HG02588 (cell line): ENCODE measurements around the gene EGFLAM.
"Not testable (repeated sequence)": the region's sequence is repeated elsewhere in the genome, so short reads cannot be mapped to it uniquely, and the experiment has no call there.

Experiments
- ATAC-seq: cut with Tn5 transposase; IDR thresholded peaks from one replicate; pipeline ENCODE4 v1.9.1; 2021; ENCODE audit warnings: mild to moderate bottlenecking, moderate library complexity; ENCODE audit not compliant: unreplicated experiment

The EGFLAM gene

DNA sequence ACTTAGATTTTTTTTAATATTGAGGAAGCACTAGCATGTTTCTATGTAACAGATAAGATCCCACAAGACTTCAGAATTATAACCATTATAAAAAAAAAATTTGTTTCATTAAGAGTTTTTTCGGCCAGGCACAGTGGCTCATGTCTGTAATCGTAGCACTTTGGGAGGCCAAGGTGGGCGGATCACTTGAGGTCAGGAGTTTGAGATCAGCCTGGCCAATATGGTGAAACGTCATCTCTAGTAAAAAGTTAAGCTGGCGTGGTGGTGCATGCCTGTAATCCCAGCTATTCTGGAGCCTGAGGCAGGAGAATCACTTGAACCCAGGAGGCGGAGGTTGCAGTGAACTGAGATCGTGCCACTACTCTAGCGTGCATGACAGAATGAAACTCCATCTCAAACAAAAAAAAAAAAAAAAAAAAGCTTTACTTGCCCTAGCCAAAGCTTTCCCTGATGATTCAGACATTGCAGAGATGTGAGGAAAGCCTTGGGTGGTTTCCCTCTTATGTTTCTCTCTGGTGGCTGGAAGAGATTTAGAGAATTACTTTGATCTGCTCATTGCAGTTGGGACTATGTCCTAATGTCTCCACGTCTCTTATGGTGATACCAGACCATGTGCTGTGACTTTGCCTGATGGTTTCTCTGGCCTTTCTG lies 65.4 kb downstream of the EGFLAM start:
- no peak for ATAC-seq

DNA sequence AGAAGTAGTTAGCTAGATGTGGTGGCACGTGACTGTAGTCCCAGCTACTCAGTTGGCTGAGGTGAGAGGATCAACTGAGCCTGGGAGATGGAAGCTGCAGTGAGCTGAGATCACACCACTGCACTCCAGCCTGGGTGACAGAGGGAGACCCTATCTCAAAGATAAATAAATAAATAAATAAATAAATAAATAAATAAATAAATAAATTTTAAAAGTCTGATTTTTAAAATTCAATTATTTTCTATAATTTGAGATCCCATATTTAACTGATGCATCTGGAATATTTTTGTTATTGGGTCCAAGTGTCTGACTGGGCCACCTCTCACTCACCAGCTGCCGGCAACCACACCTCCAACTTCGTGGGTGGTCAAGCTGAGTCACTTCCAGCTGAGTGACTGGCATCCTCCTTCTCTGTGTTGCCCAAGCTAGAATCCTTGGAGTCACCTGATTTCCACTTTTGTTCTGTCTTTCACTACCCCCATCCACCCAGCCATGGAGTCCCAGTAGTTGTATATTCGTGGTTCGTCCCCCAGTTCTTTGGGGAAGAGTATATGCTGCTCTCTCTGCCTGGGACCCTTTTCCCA lies 70.9 kb downstream of the EGFLAM start:
- no peak for ATAC-seq

DNA sequence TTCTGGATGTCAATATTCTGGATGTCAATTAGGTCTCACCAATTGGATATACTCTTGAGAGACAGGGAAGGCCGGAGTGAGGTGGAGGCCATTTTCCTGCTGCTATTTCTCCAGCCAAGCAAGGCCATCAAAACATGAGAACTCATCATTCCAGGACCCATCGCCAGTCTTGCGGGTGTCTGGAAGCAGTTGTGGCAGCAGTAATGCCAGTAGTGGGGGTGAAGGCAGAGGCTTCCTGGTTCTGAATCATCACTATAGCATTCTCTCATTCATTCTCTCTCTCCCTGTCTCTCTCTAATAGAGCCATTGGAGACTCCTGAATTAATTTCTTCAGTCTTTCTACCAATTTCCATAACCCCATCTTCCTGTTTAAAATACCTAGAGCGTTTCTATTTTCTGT lies 71.8 kb downstream of the EGFLAM start:
- ATAC-seq = no peak

DNA sequence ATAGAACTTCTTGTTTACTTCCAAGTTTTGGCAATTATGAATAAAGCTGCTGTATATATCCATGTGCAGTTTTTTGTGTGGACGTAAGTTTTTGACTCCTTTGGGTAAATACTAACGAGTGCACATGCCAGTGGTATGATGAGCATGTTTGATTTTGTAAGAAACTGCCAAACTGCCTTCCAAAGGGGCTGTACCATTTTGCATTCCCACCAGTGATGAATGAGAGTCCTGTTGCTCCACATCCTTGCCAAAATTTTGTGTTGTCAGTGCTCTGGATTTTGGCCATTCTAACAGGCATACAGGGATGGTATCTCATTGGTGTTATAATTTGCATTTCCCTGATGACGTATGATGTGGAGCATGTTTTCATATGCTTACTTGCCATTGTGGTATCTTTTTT lies 73.5 kb downstream of the EGFLAM start:
- ATAC-seq = no peak

DNA sequence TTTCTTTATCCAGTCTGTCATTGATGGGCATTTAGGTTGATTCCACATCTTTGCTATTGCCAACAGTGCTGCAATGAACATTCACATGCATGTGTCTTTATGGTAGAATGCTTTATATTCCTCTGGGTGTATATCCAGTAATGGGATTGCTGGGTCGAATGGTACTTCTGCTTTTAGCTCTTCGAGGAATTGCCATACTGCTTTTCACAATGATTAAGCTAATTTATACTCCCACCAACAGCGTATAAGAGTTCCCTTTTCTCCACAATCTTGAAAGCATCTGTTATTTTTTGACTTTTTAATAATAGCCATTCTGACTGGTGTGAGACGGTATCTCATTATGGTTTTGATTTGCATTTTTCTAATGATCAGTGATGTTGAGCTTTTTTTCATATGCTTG lies 74.8 kb downstream of the EGFLAM start:
- ATAC-seq = not testable (repeated sequence)

DNA sequence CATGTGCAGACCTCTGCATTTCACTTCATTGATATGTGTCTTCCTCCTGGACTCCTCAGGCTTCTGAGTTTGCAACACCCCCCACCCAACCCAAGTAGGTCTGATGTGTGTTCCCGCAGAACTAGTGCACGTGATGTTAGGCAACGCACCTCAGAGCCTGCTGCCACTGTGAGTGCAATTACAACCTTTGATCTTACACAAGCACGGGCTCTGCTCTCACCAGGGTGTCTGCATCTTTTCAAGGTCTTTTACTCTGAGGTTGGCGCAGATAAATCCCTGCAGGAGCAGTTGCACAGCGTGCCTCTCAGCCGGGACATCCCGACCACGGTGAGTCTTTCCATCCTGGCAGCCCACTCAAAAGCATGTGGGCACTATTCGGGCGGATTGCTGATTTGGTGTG lies 80.1 kb downstream of the EGFLAM start:
- no peak for ATAC-seq

DNA sequence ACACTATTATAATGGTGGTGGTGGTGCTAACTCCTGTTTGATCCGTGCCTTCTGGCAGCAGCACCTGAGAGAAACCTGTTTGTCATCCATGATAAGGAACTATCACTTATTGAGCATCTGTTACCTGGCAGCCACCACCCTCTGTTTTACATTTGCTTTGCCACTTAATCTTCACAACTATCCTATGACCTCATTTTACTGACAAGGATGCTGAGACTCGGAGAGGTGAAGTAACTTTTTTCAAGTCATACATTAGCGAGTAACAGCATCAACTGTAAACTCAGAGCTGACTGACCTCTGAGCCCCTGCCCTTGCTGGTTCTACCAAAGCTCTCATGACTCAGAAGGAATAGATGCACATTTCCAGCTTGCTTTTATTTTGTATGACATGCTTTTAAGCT lies 81.1 kb downstream of the EGFLAM start:
- no peak for ATAC-seq

DNA sequence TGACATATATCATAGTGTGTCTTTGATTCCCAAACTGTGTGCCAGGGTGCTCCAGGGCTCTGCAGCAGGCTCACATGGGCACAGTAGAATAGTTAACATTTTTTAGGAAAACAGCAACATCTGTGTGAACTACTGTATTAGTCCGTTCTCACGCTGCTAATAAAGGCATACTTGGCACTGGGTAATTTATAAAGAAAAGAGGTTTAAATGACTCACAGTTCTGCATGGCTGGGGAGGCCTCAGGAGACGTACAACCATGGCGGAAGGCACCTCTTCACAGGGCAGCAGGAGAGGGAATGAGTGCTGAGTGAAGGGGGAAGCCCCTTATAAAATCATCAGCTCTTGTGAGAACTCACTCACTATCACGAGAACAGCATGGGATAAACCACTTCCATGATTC lies 82.7 kb downstream of the EGFLAM start:
- ATAC-seq = no peak

DNA sequence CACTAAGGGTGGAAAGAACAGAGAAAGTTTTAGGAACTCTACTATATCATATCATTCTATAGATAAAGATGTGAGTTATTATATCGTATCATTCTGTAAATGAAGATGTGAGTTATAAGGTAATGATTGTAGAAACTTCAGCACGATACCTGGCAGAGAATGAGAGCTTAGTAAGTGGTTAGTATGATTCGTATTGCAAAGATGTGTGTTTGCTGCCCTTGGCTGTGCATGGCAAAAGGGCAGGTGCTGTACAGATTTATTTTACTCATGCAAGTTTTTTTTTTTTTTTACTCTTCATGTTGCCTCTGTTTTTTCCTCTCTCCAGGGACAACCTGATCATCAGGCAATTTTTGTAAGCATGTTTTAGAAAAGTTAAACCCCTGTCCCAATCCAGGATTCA lies 83.3 kb downstream of the EGFLAM start:
- no peak for ATAC-seq

DNA sequence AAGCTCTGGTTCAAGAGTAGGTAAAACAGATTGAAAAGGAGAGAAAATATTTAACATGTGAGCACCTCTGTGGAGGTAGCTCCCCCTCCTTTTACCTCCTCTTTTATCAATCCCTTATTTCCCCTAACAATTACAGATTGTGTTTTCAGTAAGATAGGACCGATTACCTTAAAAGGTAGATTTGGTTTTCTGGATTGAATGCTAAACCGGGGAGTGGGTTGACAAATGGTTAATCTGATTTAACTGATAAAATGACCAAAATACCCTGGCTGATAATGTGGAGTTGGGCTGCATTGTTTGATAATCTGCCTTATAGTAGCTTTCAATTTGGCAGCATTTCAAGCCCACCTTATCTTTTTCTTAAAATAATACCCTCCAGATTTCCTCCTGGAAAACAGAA lies 83.9 kb downstream of the EGFLAM start:
- ATAC-seq = no peak

DNA sequence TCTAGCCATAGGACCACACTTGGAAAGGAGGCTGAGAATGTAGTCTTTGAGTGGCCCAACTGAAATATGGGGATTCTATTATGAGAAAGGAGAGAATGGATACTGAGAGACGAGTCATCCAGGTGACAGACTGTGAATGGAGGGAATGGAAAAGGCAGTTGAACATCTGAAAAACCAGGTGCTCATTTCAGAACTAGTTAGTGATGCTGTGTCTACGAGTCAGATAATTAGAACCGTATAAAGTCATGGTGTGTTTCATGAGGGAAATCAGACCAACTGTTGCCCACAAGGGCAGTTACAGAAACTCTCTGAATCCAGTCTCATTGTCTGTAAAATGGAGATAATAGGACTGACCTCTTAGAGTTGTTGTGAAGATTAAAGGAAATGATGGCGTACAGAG lies 86.5 kb downstream of the EGFLAM start:
- ATAC-seq = no peak

DNA sequence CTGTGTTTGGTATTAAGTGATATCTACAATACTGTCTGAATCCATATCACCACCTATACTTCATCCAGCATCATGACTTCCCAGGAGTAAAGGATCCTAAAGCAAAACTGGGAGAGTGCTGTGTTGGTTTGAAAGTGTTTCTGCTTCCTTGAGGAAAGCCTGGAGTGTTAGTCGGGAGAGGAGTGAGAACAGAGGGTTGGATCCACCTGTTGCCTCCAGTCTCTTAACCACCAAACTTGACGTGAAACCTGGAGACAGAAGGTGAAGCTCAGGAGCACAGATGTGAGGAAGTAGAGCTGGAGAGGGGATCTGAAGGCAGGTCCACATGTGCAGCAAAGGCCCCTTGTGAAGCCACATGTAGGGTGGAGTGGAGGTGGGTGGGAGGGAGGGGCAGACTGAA lies 88.2 kb downstream of the EGFLAM start:
- ATAC-seq = no peak

DNA sequence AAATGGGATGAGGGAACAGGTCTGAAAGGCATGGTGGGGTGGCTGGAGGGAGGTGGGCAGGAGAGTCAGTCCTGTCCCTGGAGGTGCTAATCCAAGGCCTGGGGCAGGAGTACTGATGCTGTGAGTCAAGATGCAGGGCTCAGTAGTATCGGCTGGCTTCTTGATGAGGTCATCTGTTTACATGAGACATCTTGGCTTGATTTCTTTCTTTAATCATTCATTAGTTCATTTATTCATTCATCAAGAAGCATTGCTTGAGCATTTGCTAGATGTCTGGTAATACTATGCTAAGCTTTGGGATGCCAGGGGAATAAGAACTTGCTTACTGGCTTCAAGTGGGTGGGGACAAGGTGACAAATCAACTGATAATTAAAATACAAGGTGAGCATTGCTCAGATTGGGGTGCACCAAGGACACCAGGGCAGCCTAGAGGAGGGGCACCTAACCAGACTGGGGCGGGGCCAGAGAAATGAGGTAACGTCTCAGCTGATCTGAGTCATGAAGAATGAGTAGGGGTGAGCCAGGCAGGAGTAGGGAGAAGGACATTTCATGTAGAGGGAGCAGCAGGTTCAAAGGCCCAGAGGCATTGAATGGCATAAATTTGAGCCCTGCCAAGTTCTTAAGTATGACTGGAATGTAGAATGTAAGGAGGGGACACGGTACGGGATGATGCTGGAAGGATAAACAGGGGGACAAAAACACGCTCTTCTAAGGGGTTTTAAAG lies 88.8 kb downstream of the EGFLAM start:
- ATAC-seq = no peak

DNA sequence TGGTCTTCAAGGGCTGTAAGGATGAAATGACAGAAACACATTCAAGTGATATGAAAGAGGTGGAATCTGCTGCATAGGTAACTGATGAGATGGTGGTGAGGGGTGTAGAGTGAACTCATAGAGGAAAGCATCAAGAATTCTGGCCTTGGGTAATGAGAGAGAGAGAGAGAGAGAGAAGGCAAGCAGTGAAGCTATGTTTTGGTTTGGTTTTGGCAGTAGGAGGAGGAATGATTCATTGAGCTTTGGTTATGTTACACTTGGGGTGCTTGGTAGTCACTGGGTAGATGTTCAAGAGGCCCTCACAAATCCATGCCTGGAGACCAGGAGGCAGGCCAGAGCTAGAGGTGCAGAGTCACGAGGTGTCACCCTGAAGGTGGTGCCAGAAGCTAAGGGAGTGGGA lies 89.5 kb downstream of the EGFLAM start:
- ATAC-seq = no peak

DNA sequence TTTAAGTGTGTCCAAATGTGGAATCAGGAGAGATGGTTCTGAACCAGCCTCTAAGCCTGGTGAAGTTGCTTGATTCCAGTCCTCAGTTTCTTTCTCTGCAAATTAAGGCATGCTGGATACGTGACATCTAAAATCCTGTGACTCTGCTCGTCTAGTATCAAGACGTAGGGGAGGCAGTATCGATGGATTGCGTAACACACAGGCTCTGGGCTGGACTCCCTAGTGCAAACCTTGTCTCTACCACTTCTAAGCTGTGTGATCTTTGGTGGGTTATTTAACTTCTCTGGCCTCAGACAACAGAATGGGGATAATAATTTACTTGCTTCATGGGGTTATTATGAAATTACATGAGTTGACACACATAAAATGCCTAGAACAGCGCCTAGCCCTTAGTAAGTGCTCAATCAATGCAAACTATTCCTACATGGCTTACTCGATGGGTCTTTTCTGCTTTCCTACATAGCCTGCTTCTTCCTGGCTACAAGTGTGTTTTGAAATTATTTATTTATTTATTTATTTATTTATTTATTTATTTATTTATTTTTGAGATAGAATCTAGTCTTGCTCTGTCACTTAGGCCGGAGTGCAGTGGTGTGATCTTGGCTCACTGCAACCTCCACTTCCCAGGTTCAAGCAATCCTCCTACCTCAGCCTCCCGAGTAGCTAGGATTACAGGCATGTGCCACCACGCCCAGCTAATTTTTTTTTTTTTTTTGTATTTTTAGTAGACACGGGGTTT lies 102.1 kb downstream of the EGFLAM start:
- ATAC-seq = no peak

DNA sequence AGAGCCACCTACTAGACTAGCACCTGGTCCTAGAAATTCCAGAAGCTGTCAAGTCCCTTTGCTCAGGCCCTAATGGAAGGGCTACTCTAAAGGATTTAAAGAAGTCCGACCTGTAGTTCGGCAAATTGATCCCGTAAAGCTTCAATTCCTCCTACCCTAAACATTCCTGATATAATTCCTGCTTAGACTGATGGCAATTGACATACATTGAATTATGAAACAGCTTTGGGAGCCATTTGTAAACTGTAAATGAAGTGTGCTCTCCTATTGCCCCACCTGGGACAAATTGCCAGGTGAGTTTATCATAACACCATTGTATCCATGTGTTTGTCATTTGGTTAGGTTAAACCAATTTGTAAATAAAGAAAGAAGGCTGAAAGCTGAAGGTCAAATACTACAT lies 104.4 kb downstream of the EGFLAM start:
- ATAC-seq = no peak

DNA sequence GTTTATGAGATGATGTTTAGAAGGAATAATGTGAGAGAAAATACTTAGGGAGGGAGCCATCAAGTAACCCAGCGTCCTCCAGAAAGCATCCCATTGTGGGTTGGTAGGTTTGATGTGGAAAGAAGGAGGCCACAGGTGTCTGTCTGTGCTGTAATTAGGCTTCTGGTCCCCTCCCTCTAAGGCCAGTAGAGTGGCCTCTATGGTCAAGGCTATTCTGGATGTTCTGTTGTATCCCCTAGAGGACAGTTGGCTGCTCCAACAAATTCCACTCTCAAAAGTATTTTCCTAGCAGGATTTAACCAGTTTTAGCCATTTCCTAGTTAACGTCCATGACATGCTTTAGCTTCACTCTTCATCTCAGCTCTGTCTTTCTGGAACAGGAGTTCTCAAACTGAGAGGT lies 106.5 kb downstream of the EGFLAM start:
- ATAC-seq = no peak

DNA sequence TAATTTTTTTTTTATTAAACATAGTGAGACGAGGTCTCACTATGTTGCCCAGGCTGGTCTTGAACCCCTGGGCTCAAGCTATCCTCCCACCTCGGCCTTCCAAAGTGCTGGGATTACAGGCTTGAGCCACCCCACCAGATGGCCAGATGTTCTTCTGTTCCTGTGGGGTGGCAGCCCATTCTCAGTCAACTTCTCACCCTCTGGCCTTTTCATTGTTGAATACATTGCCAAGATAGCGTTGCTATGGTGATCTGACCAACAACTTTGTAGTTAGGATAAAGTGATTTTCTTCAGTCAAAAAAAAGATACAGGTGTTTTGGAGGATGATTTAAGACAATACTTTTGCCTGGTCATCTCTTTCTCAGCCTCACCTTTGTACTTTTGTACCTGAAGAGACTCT lies 109.1 kb downstream of the EGFLAM start:
- no peak for ATAC-seq

DNA sequence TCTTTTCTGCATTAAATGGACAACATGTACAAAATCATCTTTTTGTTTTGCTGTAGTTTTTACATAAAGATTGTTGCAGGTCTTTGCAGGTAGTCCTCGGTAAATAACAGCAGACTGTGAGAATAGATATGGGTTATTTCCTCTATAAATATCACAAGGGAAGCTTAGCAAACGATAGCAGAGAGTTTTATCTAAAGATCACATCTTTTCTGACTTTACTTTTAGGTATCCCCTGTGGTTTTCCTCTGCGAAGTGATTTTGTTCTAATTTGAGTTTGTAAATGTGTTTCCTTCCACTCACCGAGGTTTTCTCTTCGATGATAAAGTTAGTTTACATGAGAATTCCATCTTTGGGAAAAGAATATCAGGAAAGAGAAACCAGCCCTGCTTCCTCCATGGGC lies 109.6 kb downstream of the EGFLAM start:
- no peak for ATAC-seq

DNA sequence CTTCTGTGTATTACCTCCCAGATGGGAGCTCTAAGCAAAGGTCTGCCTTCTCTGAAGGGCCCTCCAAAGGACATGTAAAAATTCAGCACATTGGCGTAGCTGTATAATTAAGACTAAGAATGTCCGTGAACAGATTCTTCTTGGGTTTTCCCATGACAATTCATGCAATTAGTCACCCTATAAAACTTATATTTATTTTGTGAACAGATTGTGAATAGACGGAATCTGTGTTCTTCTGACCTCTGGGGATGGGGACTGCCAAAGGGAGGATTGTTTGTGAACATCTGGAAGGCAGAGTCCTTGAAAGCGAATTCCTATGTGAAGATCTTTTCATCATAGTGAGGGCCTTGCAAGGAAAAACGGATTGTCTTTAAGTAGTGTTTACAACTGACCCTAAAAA lies 111.3 kb downstream of the EGFLAM start:
- ATAC-seq = no peak

DNA sequence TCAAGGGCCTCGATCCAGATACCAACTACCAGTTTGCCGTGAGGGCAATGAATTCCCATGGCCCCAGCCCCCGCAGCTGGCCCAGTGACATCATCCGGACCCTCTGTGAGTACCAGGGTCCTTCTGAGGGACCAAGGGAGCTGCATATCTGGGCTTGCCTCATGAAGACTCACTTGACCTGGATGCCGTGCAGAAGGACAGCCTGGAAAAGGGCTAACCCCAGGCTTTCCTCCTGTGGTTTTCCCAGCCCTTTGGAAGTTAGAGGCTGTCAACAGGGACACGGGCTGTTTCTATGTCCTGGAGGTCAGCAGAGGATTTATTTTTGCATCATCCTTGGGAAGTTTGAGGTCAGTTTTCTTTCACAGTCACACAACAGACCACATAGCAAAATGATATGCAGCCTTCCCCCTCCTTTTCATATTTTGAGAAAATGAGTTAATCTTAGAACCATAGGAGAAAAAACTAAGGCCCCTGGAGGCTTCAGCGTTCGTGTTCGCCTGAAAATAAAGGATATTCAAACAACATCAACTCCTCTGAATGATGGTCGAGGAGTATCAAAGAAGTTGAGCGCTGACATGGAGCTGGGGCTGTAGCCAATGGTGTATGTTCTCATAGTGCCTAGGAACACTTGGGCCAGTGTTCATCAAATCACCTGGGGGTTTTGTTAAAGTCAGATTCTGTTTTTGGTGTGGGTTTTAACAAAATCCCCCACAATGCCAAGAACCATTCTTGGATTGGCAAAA lies 112.2 kb downstream of the EGFLAM start:
- ATAC-seq = no peak
